ENCODE measurements around the gene REPS1.

The REPS1 gene

GRCh38 chr6:138957903-138958302, 30.1 kb downstream of the REPS1 start:
- no peak for DNase-seq (ENCODE audit: low spot score)
- POLR2A ChIA-PET (ENCODE audit: low non-redundant PET): no interaction called here
- no peak for TF ChIP-seq CTCF (conservative IDR thresholded peaks at IDR 0.05; ENCODE audit: low read depth)
- CTCF ChIA-PET: no interaction called here
- no peak overlapping the region for H3K27ac ChIP-seq

- no peak for TF ChIP-seq CTCF (conservative IDR thresholded peaks at IDR 0.05; ENCODE audit: low read depth)
- ChIA-PET POLR2A (ENCODE audit: low non-redundant PET) (no interaction called here), CTCF (interaction anchor here (0.6 kb wide), 1 partner anchor 437 kb away, joined by 3 read pairs; no protein-coding TSS in a partner anchor)
- no peak for DNase-seq (ENCODE audit: low spot score)
- no peak overlapping the region for H3K27ac ChIP-seq
Measured at GRCh38 chr6:138957484-138957883, 30.6 kb downstream of the REPS1 start.

GRCh38 chr6:138956244-138956924, 31.7 kb downstream of the REPS1 start:
- no peak for TF ChIP-seq CTCF (conservative IDR thresholded peaks at IDR 0.05; ENCODE audit: low read depth)
- CTCF ChIA-PET: no interaction called here
- no peak overlapping the region for H3K27ac ChIP-seq
- POLR2A ChIA-PET (ENCODE audit: low non-redundant PET): no interaction called here
- no peak for DNase-seq (ENCODE audit: low spot score)

- no peak for DNase-seq (ENCODE audit: low spot score)
- CTCF ChIA-PET: interaction anchor here (0.6 kb wide), 1 partner anchor 9 kb away, joined by 3 read pairs; no protein-coding TSS in a partner anchor
- H3K27ac ChIP-seq: no peak overlapping the region
- POLR2A ChIA-PET (ENCODE audit: low non-redundant PET): no interaction called here
- TF ChIP-seq CTCF (conservative IDR thresholded peaks at IDR 0.05; ENCODE audit: low read depth): no peak
Measured at GRCh38 chr6:138955262-138955661, 32.8 kb downstream of the REPS1 start.

- CTCF ChIA-PET: no interaction called here
- TF ChIP-seq CTCF (conservative IDR thresholded peaks at IDR 0.05; ENCODE audit: low read depth): no peak
- peak; percentile 11 for DNase-seq (ENCODE audit: low spot score)
- H3K27ac ChIP-seq: no peak overlapping the region
- POLR2A ChIA-PET (ENCODE audit: low non-redundant PET): no interaction called here
Measured at GRCh38 chr6:138953451-138953850, 34.6 kb downstream of the REPS1 start.

GRCh38 chr6:138948546-138949179, 39.4 kb downstream of the REPS1 start:
- H3K27ac ChIP-seq: no peak overlapping the region
- no peak for DNase-seq (ENCODE audit: low spot score)
- TF ChIP-seq CTCF (conservative IDR thresholded peaks at IDR 0.05; ENCODE audit: low read depth): no peak
- ChIA-PET POLR2A (ENCODE audit: low non-redundant PET) (no interaction called here), CTCF (no interaction called here)
